ENCODE results near the gene KIF22.

DNA sequence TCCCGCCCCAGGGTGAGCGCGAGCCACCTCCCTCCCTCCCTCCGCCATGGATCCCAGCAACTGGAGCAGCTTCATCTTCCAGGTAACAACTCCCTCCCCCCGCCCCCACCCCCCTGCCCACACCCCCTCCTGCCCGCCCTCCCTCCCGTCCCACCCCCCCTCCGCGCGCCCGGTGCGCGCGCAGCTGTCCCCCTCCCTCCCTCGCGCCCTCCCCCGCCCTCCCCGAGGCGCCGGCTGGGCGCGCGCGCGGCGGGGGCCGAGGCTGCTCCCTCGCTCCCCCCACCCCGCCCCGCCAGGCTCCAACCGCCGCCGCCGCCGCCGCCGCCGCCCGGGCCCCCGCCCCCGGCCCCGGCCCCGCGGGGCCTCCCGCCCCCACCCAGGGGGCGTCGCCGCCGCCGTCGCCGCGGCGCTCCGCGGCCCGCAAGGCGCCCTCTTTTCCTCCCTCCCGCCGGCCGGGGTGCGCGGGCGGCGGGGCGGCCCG is 15.6 kb downstream of the KIF22 start, which contains the start of gene MAZ:
- TF ChIP-seq, protein P1, sequence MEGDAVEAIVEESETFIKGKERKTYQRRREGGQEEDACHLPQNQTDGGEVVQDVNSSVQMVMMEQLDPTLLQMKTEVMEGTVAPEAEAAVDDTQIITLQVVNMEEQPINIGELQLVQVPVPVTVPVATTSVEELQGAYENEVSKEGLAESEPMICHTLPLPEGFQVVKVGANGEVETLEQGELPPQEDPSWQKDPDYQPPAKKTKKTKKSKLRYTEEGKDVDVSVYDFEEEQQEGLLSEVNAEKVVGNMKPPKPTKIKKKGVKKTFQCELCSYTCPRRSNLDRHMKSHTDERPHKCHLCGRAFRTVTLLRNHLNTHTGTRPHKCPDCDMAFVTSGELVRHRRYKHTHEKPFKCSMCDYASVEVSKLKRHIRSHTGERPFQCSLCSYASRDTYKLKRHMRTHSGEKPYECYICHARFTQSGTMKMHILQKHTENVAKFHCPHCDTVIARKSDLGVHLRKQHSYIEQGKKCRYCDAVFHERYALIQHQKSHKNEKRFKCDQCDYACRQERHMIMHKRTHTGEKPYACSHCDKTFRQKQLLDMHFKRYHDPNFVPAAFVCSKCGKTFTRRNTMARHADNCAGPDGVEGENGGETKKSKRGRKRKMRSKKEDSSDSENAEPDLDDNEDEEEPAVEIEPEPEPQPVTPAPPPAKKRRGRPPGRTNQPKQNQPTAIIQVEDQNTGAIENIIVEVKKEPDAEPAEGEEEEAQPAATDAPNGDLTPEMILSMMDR (IDR thresholded peaks at IDR 0.05; ENCODE audit: low read length), result no peak
- TF ChIP-seq EZH2 (optimal IDR thresholded peaks at IDR 0.05; ENCODE audit: low read depth, low read length), result no peak

All from MM.1S (cell line).